ENCODE data around the gene CHN1.

CHN1 gene, protein sequence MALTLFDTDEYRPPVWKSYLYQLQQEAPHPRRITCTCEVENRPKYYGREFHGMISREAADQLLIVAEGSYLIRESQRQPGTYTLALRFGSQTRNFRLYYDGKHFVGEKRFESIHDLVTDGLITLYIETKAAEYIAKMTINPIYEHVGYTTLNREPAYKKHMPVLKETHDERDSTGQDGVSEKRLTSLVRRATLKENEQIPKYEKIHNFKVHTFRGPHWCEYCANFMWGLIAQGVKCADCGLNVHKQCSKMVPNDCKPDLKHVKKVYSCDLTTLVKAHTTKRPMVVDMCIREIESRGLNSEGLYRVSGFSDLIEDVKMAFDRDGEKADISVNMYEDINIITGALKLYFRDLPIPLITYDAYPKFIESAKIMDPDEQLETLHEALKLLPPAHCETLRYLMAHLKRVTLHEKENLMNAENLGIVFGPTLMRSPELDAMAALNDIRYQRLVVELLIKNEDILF

DNA sequence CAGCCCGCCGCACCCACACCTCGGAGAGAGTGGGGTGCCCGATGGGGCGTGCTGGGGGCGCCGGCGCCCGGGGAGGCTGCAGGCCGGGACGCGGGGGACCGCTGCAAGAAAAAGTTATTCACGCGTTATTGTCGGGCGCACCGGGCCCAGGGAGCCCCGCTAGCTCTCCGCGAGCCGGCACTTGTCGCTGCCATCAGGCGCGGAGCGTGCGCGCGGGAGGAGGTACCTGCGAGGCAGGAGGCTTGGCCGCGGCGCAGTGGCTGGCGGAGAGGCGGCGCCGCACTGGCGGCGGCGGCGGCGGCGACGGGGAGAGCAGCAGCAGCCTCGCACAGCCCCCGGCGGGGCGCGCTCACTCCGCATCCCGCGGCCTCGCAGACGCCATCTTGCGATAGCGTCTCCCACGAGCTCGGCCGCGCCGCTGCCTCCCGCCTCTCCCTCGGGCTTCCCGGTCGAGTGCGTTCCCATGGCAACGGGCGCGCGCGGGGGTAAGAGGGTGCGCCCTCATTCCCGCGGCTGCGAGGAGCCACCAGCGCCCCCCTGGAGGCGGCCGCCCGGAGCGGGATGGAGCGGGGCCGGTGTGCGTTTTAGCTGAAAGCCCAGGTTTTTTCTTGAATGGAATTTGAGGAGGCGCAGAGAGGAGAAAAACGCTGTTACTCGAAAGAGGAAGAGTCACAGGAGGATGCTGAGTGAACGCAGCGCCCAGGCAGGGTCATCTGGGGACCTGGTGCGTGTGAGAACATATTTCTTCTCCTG lies at the start of gene CHN1:
Gene CHN1, minus strand, starts transcription at position 402 of the 753 bp plus-strand sequence. CDS start 469 bp downstream, outside the sequence.
- H3K36me3 ChIP-seq (ENCODE audit: control insufficient read depth in 5 of 5, insufficient read depth in 5 of 5, low read length in 5 of 5): no peaks in the 10 kb centered on the region
- peaks cover 0 to 18% (median 0%) of the 10 kb centered on the region in 5 donors for H3K27me3 ChIP-seq (ENCODE audit: control insufficient read depth in 5 of 5, insufficient read depth in 4 of 5, low read length in 5 of 5)
- peaks cover 0 to 18% (median 14%) of the 10 kb centered on the region in 5 donors for H3K4me1 ChIP-seq (ENCODE audit: control insufficient read depth in 5 of 5, insufficient read depth in 5 of 5, low read length in 5 of 5)
- peak within 1 kb of the TSS; percentile 66 for H3K27ac ChIP-seq (ENCODE audit: low read depth, low read length)
- no peaks in the 10 kb centered on the region for H3K9me3 ChIP-seq (ENCODE audit: control insufficient read depth in 5 of 5, low read length in 5 of 5)
- peak within 1 kb of the TSS; percentile 67 to 88 (median 76) for H3K4me3 ChIP-seq (ENCODE audit: low read depth in 1 of 5, low read length in 5 of 5)
- peak within 1 kb of the TSS in 3 of 5 donors; percentile 45 to 52 (median 51) for H3K9ac ChIP-seq (ENCODE audit: low read length in 5 of 5)

- Histone ChIP-seq H3K4me3 (ENCODE audit: low read depth in 1 of 5, low read length in 5 of 5) (no peak overlapping the region), H3K36me3 (ENCODE audit: control insufficient read depth in 5 of 5, insufficient read depth in 5 of 5, low read length in 5 of 5) (peaks cover 0 to 7% (median 2%) of the 10 kb centered on the region in 5 donors), H3K9ac (ENCODE audit: low read length in 5 of 5) (no peak overlapping the region), H3K9me3 (ENCODE audit: control insufficient read depth in 5 of 5, low read length in 5 of 5) (peaks cover 0 to under 1% (median 0%) of the 10 kb centered on the region in 5 donors), H3K27ac (ENCODE audit: low read depth, low read length) (no peak overlapping the region), H3K4me1 (ENCODE audit: control insufficient read depth in 5 of 5, insufficient read depth in 5 of 5, low read length in 5 of 5) (peaks cover 0 to 2% (median 0%) of the 10 kb centered on the region in 5 donors), H3K27me3 (ENCODE audit: control insufficient read depth in 5 of 5, insufficient read depth in 4 of 5, low read length in 5 of 5) (no peaks in the 10 kb centered on the region)
Observed at GRCh38 chr2:175054340-175054739, 49.2 kb upstream of the CHN1 start.

DNA sequence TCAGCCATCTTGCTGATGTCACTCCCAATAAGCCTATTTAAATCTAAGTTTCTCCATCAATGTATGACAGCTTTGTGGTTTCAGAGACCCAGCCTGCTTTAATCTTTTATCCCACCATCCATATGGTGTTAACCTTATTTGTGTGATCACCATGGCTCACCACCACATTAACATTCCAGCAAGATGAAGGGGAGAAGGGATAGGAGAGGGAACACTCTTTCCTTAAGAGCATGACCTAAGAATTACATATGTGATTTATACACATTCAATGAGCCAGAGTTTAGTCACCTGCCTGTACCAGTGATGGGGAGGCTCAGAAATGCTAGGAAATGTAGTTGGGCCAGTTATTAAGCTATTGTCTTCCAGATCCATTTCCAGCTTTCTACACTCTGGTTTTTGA lies 44.5 kb upstream of the CHN1 start:
- Histone ChIP-seq H3K36me3 (ENCODE audit: control insufficient read depth in 5 of 5, insufficient read depth in 5 of 5, low read length in 5 of 5) (peaks cover 0 to 6% (median 0%) of the 10 kb centered on the region in 5 donors), H3K27ac (ENCODE audit: low read depth, low read length) (no peak overlapping the region), H3K4me3 (ENCODE audit: low read depth in 1 of 5, low read length in 5 of 5) (no peak overlapping the region), H3K27me3 (ENCODE audit: control insufficient read depth in 5 of 5, insufficient read depth in 4 of 5, low read length in 5 of 5) (no peaks in the 10 kb centered on the region), H3K9ac (ENCODE audit: low read length in 5 of 5) (no peak overlapping the region), H3K9me3 (ENCODE audit: control insufficient read depth in 5 of 5, low read length in 5 of 5) (peaks cover 0 to 4% (median 0%) of the 10 kb centered on the region in 5 donors), H3K4me1 (ENCODE audit: control insufficient read depth in 5 of 5, insufficient read depth in 5 of 5, low read length in 5 of 5) (no peaks in the 10 kb centered on the region)

- peaks cover 0 to 6% (median 0%) of the 10 kb centered on the region in 5 donors for H3K36me3 ChIP-seq (ENCODE audit: control insufficient read depth in 5 of 5, insufficient read depth in 5 of 5, low read length in 5 of 5)
- H3K27ac ChIP-seq (ENCODE audit: low read depth, low read length): no peak overlapping the region
- H3K4me1 ChIP-seq (ENCODE audit: control insufficient read depth in 5 of 5, insufficient read depth in 5 of 5, low read length in 5 of 5): no peaks in the 10 kb centered on the region
- H3K9me3 ChIP-seq (ENCODE audit: control insufficient read depth in 5 of 5, low read length in 5 of 5): peaks cover 0 to 4% (median 0%) of the 10 kb centered on the region in 5 donors
- H3K27me3 ChIP-seq (ENCODE audit: control insufficient read depth in 5 of 5, insufficient read depth in 4 of 5, low read length in 5 of 5): no peaks in the 10 kb centered on the region
- H3K9ac ChIP-seq (ENCODE audit: low read length in 5 of 5): no peak overlapping the region
- H3K4me3 ChIP-seq (ENCODE audit: low read depth in 1 of 5, low read length in 5 of 5): no peak overlapping the region
Observed at GRCh38 chr2:175048275-175048674, 43.1 kb upstream of the CHN1 start.

DNA sequence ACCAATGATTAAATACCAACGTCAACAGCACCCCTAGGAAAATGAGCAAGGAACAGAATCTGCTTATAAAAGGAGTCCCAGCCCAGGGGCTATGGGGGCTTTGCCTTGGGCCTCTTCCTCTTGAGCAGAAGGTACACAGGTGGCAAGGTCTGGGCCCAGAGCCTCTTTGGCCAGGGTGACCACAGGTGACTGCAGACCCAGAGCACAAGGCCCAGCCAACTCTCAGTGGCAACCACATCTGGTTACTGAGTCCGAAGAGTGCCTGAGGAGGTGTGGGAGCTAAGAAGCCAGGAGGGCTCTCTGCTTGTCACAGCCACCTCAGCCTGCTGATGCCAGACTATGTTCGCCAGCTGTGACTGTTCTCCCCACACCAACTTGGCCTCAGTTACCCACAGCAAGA lies 34.3 kb upstream of the CHN1 start:
- H3K9ac ChIP-seq (ENCODE audit: low read length in 5 of 5): no peak overlapping the region
- H3K27ac ChIP-seq (ENCODE audit: low read depth, low read length): no peak overlapping the region
- H3K4me3 ChIP-seq (ENCODE audit: low read depth in 1 of 5, low read length in 5 of 5): no peak overlapping the region
- no peaks in the 10 kb centered on the region for H3K27me3 ChIP-seq (ENCODE audit: control insufficient read depth in 5 of 5, insufficient read depth in 4 of 5, low read length in 5 of 5)
- H3K9me3 ChIP-seq (ENCODE audit: control insufficient read depth in 5 of 5, low read length in 5 of 5): no peaks in the 10 kb centered on the region
- no peaks in the 10 kb centered on the region for H3K36me3 ChIP-seq (ENCODE audit: control insufficient read depth in 5 of 5, insufficient read depth in 5 of 5, low read length in 5 of 5)
- H3K4me1 ChIP-seq (ENCODE audit: control insufficient read depth in 5 of 5, insufficient read depth in 5 of 5, low read length in 5 of 5): no peaks in the 10 kb centered on the region

- H3K27ac ChIP-seq (ENCODE audit: low read depth, low read length): no peak overlapping the region
- no peaks in the 10 kb centered on the region for H3K36me3 ChIP-seq (ENCODE audit: control insufficient read depth in 5 of 5, insufficient read depth in 5 of 5, low read length in 5 of 5)
- H3K4me3 ChIP-seq (ENCODE audit: low read depth in 1 of 5, low read length in 5 of 5): no peak overlapping the region
- no peaks in the 10 kb centered on the region for H3K9me3 ChIP-seq (ENCODE audit: control insufficient read depth in 5 of 5, low read length in 5 of 5)
- H3K9ac ChIP-seq (ENCODE audit: low read length in 5 of 5): no peak overlapping the region
- no peaks in the 10 kb centered on the region for H3K4me1 ChIP-seq (ENCODE audit: control insufficient read depth in 5 of 5, insufficient read depth in 5 of 5, low read length in 5 of 5)
- H3K27me3 ChIP-seq (ENCODE audit: control insufficient read depth in 5 of 5, insufficient read depth in 4 of 5, low read length in 5 of 5): no peaks in the 10 kb centered on the region
Observed at GRCh38 chr2:175039031-175039430, 33.9 kb upstream of the CHN1 start.

DNA sequence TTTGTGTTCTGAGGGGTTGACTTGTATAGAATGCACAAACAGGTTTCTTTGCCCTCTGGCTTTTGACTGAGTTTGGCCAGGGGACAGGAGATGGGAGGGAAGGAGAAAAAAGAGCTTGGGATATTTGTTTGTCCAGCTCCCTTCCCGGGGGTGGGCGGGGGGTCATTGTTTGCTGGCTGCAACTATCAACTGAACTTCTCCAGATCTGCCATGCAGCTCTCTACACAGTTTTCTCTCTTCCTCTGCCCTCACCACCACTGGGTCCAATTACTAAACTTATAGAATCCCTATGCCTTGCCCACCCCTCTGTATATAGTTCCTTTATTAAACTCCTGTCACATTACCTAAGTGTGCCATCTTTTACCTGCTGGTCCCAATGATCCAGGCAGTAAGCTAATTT lies 32.8 kb upstream of the CHN1 start:
- no peak overlapping the region for H3K27ac ChIP-seq (ENCODE audit: low read depth, low read length)
- no peaks in the 10 kb centered on the region for H3K4me1 ChIP-seq (ENCODE audit: control insufficient read depth in 5 of 5, insufficient read depth in 5 of 5, low read length in 5 of 5)
- H3K9me3 ChIP-seq (ENCODE audit: control insufficient read depth in 5 of 5, low read length in 5 of 5): no peaks in the 10 kb centered on the region
- H3K4me3 ChIP-seq (ENCODE audit: low read depth in 1 of 5, low read length in 5 of 5): no peak overlapping the region
- H3K9ac ChIP-seq (ENCODE audit: low read length in 5 of 5): no peak overlapping the region
- no peaks in the 10 kb centered on the region for H3K36me3 ChIP-seq (ENCODE audit: control insufficient read depth in 5 of 5, insufficient read depth in 5 of 5, low read length in 5 of 5)
- no peaks in the 10 kb centered on the region for H3K27me3 ChIP-seq (ENCODE audit: control insufficient read depth in 5 of 5, insufficient read depth in 4 of 5, low read length in 5 of 5)

DNA sequence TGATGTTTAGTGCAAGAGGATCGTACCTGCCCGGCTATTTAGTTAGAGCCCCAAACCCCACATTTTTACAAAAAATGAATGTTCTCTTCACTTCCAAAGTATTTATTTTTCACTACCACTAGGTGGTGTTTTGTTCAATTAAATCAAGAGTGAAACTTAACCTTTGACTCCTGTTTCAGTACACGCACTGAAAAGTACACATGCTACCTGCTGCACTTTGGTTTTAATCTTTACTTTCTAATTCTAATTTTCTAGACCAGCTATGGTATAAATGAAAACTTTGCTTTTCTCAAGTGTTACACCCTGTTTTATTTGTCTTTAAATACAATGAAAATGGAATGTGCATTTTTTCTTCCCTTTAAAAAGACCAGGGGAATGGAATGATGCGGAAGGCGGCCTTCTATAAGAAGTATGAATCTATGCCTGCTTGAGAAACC lies 31.4 kb upstream of the CHN1 start:
- no peaks in the 10 kb centered on the region for H3K4me1 ChIP-seq (ENCODE audit: control insufficient read depth in 5 of 5, insufficient read depth in 5 of 5, low read length in 5 of 5)
- H3K27ac ChIP-seq (ENCODE audit: low read depth, low read length): no peak overlapping the region
- H3K4me3 ChIP-seq (ENCODE audit: low read depth in 1 of 5, low read length in 5 of 5): no peak overlapping the region
- no peaks in the 10 kb centered on the region for H3K27me3 ChIP-seq (ENCODE audit: control insufficient read depth in 5 of 5, insufficient read depth in 4 of 5, low read length in 5 of 5)
- H3K9me3 ChIP-seq (ENCODE audit: control insufficient read depth in 5 of 5, low read length in 5 of 5): no peaks in the 10 kb centered on the region
- no peaks in the 10 kb centered on the region for H3K36me3 ChIP-seq (ENCODE audit: control insufficient read depth in 5 of 5, insufficient read depth in 5 of 5, low read length in 5 of 5)
- H3K9ac ChIP-seq (ENCODE audit: low read length in 5 of 5): no peak overlapping the region

DNA sequence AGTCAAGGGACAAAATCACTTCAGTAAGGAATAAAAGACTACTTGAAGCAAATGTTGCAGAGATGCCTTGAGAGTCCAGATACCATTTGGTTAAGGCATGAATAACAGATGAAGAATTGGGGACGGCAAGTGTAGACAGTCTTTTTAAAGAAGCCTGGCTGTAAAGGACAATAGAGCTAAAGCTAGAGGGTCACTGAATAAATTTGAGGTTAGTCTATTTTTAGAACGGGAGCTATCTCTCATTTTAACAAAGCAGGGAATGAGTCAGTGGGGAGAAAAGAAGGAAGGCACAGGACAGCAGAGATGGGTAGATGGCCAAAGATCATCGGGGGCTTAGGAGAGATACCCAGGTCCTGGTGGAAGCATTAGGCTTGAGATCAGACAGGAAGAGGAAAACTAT lies 30.6 kb upstream of the CHN1 start:
- Histone ChIP-seq H3K4me1 (ENCODE audit: control insufficient read depth in 5 of 5, insufficient read depth in 5 of 5, low read length in 5 of 5) (no peaks in the 10 kb centered on the region), H3K9me3 (ENCODE audit: control insufficient read depth in 5 of 5, low read length in 5 of 5) (no peaks in the 10 kb centered on the region), H3K27ac (ENCODE audit: low read depth, low read length) (no peak overlapping the region), H3K36me3 (ENCODE audit: control insufficient read depth in 5 of 5, insufficient read depth in 5 of 5, low read length in 5 of 5) (no peaks in the 10 kb centered on the region), H3K27me3 (ENCODE audit: control insufficient read depth in 5 of 5, insufficient read depth in 4 of 5, low read length in 5 of 5) (no peaks in the 10 kb centered on the region), H3K4me3 (ENCODE audit: low read depth in 1 of 5, low read length in 5 of 5) (no peak overlapping the region), H3K9ac (ENCODE audit: low read length in 5 of 5) (no peak overlapping the region)

GRCh38 chr2:175034716-175035115 lies 29.5 kb upstream of the CHN1 start:
- H3K4me1 ChIP-seq (ENCODE audit: control insufficient read depth in 5 of 5, insufficient read depth in 5 of 5, low read length in 5 of 5): no peaks in the 10 kb centered on the region
- no peak overlapping the region for H3K27ac ChIP-seq (ENCODE audit: low read depth, low read length)
- H3K9me3 ChIP-seq (ENCODE audit: control insufficient read depth in 5 of 5, low read length in 5 of 5): no peaks in the 10 kb centered on the region
- no peaks in the 10 kb centered on the region for H3K36me3 ChIP-seq (ENCODE audit: control insufficient read depth in 5 of 5, insufficient read depth in 5 of 5, low read length in 5 of 5)
- H3K4me3 ChIP-seq (ENCODE audit: low read depth in 1 of 5, low read length in 5 of 5): no peak overlapping the region
- no peak overlapping the region for H3K9ac ChIP-seq (ENCODE audit: low read length in 5 of 5)
- no peaks in the 10 kb centered on the region for H3K27me3 ChIP-seq (ENCODE audit: control insufficient read depth in 5 of 5, insufficient read depth in 4 of 5, low read length in 5 of 5)
